K562 (cell line): ENCODE results near the gene MPST. TPM values are rescaled to one million over a fixed set of nuclear protein-coding genes. Genes with fewer than 3 reads are reported as not detected.

Experiments
- ATAC-seq: fragments of 200-7000 bp; cut with Tn5 transposase; 3 replicates; pipeline ENCODE4 v1.9.1; 2020; ENCODE audit warnings: moderate library complexity
- BruUV-seq: library from RNA; stranded (reverse); fragments of 400-500 nt; replicated peaks from 2 replicates; lab custom pipeline; 2021; lab: Mats Ljungman, UMichigan
- CTCF ChIA-PET: fragments of 300-600 bp; formaldehyde crosslinking; extraction: SDS; loops from one replicate; lab custom pipeline; 2021; ENCODE audit warnings: low intra/inter-chr PET ratio; lab: Yijun Ruan, JAX
- POLR2A ChIA-PET: fragments of 300-600, 350-650 bp; sonication (Branson Sonifier 250); formaldehyde crosslinking; extraction: SDS; loops from one replicate; lab custom pipeline; 2021; ENCODE audit warnings: antibody characterized with exemption, inconsistent platforms; lab: Yijun Ruan, JAX
- DNase-seq, 4 experiments: peaks; one replicate each; pipeline versions ENCODE4 v3.0.0 to v3.0.0-alpha.2; 2011 to 2018; ENCODE audit warnings: low spot score in 3 of 4, mixed read lengths in 3 of 4; ENCODE audit errors: extremely low read depth in 1 of 4
- FAIRE-seq: peaks from 2 replicates; lab custom pipeline; 2011; peaks lifted over from hg19 to GRCh38; lab: Jason Lieb, UNC
- H2AFZ ChIP-seq: 2 replicates; pipeline ENCODE4 v1.6.0; 2011; ENCODE audit warnings: low read depth, low read length, control low read depth, inconsistent platforms
- H3K27ac ChIP-seq: fragments of 200-600 bp; 3 replicates; pipeline ENCODE4 v1.8.0; 2011; ENCODE audit warnings: low read depth, mild to moderate bottlenecking, control low read depth, inconsistent platforms, low read length, moderate library complexity, mixed read lengths; ENCODE audit errors: extremely low read depth
- H3K27me3 ChIP-seq, 2 experiments: fragments of 300-600 bp in 1 of 2; 2 replicates in 1 of 2; 3 replicates in 1 of 2; pipeline versions ENCODE4 v1.6.0 to v1.8.0; 2011; ENCODE audit warnings: inconsistent platforms in 2 of 2, low read length in 2 of 2, mild to moderate bottlenecking in 1 of 2, mixed read lengths in 1 of 2, moderate library complexity in 1 of 2; ENCODE audit not compliant: control insufficient read depth in 2 of 2, insufficient read depth in 2 of 2
- H3K36me3 ChIP-seq: fragments of 300-600 bp; 3 replicates; pipeline ENCODE4 v1.8.0; 2011; ENCODE audit warnings: mild to moderate bottlenecking, low read length, inconsistent platforms; ENCODE audit not compliant: control insufficient read depth, insufficient read depth
- H3K4me1 ChIP-seq, 2 experiments: fragments of 200-600 bp in 1 of 2; replicated peaks in 1 of 2; 2 replicates in 1 of 2; 3 replicates in 1 of 2; pipeline versions ENCODE4 v1.5.1 to v1.8.0; 2011; ENCODE audit warnings: inconsistent platforms in 2 of 2, low read length in 2 of 2, mild to moderate bottlenecking in 1 of 2, mixed read lengths in 1 of 2, moderate library complexity in 1 of 2; ENCODE audit not compliant: control insufficient read depth in 2 of 2, insufficient read depth in 2 of 2
- H3K4me2 ChIP-seq: 2 replicates; pipeline ENCODE4 v1.6.1; 2011; ENCODE audit warnings: low read length, control low read depth, inconsistent platforms, mixed read lengths; ENCODE audit not compliant: insufficient read depth
- H3K4me3 ChIP-seq: fragments of 200-600 bp; sonication (generic), shearing (Covaris generic); 2 replicates; pipeline ENCODE4 v1.5.1; 2016; ENCODE audit warnings: control low read depth, inconsistent platforms
- H3K79me2 ChIP-seq: fragments of 200-600 bp; 3 replicates; pipeline ENCODE4 v1.8.0; 2011; ENCODE audit warnings: low read length, inconsistent platforms; ENCODE audit not compliant: control insufficient read depth, insufficient read depth
- H3K9ac ChIP-seq, 2 experiments: 2 replicates each; pipeline versions ENCODE4 v1.6.0 to v1.6.1; 2011; ENCODE audit warnings: low read depth in 2 of 2, low read length in 2 of 2, control low read depth in 1 of 2, inconsistent platforms in 1 of 2, mild to moderate bottlenecking in 1 of 2, mixed read lengths in 1 of 2; ENCODE audit not compliant: insufficient read depth in 1 of 2
- H3K9me1 ChIP-seq: one replicate; pipeline ENCODE4 v1.6.0; 2011; ENCODE audit warnings: inconsistent platforms, mild to moderate bottlenecking, low read length, moderate library complexity; ENCODE audit not compliant: control insufficient read depth, insufficient read depth
- H3K9me3 ChIP-seq: replicated peaks from 2 replicates; pipeline ENCODE4 v1.5.1; 2011; ENCODE audit warnings: low read depth, low read length, inconsistent platforms; ENCODE audit not compliant: control insufficient read depth, insufficient read depth
- H4K20me1 ChIP-seq: replicated peaks from 2 replicates; pipeline ENCODE4 v1.6.1; 2011; ENCODE audit warnings: low read length, inconsistent platforms, mixed read lengths; ENCODE audit not compliant: control insufficient read depth, insufficient read depth
- HDAC8 ChIP-seq: fragments of 450-650 bp; IDR thresholded peaks from 2 replicates; pipeline ENCODE4 v1.6.1; 2016; ENCODE audit warnings: mild to moderate bottlenecking, missing genetic modification characterization, moderate library complexity, missing compliant biosample characterization
- KAT7 ChIP-seq: sonication (generic); formaldehyde crosslinking; IDR thresholded peaks from 2 replicates; pipeline ENCODE4 v1.8.0; 2022; ENCODE audit warnings: missing genetic modification reagents, mild to moderate bottlenecking, borderline replicate concordance
- POLR2G ChIP-seq: fragments of 200-400 bp; formaldehyde crosslinking; IDR thresholded peaks from 2 replicates; pipeline ENCODE4 v1.6.1; 2017; ENCODE audit warnings: low read depth, mild to moderate bottlenecking, antibody characterized with exemption, low read length, moderate library complexity
- ZBTB7A ChIP-seq: IDR thresholded peaks from 2 replicates; pipeline ENCODE4 v1.6.1; 2011; ENCODE audit warnings: low read depth, mild to moderate bottlenecking, low read length, moderate library complexity, borderline replicate concordance; ENCODE audit not compliant: control insufficient read depth
- WGBS: fragments of 100-300 bp; shearing (Covaris generic); methylation state at CpG from one replicate; pipeline ENCODE4 v1.1.6; 2016; ENCODE audit warnings: low coverage, mixed read lengths; ENCODE audit not compliant: insufficient coverage; ENCODE audit errors: missing lambda C conversion rate; 5-methylcytosine and 5-hydroxymethylcytosine counted together
- in situ Hi-C: fragments of 300-500 bp; cut with MboI; formaldehyde crosslinking; loops from 4 replicates; pipeline ENCODE4 v1.15.0; 2018; ENCODE audit warnings: inconsistent platforms, mixed read lengths
- intact Hi-C: fragments of 100-400 bp; cut with micrococcal nuclease; formaldehyde crosslinking; loops from 2 replicates; pipeline ENCODE4 v1.14.2; 2022
- polyA plus RNA-seq, 8 experiments: library from polyadenylated mRNA; depleted of rRNA in 4 of 8; stranded (reverse) in 5 of 8; unstranded in 3 of 8; fragments of >200 nt; fragmentation: Nextera tagmentation in 2 of 8; fragmentation: Illumina TruSeq in 1 of 8; extraction: Ambion mirVana in 2 of 8; extraction: Trizol in 1 of 8; gene quantifications; 2 replicates each; pipeline versions ENCODE4 v1.2.1 to v1.2.3, GENCODE V29; 2011 to 2014; ENCODE audit warnings: inconsistent platforms in 1 of 8, missing spikeins in 1 of 8
- total RNA-seq, 7 experiments: library from RNA; depleted of rRNA in 6 of 7; stranded (reverse); fragments of >200 nt in 6 of 7; fragmentation: Illumina TruSeq in 2 of 7; extraction: Trizol in 2 of 7; gene quantifications; 2 replicates each; pipeline versions ENCODE4 v1.2.1 to v1.2.3, GENCODE V29; 2011 to 2021; ENCODE audit warnings: low replicate concordance in 1 of 7

MPST gene
- total and polyA plus RNA-seq, 9 of the 15 experiments (the other 6 are each of a cell fraction or from before 2014, with no cell fraction given): 0.65 to 104 (median 24.3) TPM

GRCh38 chr22:37014835-37015586 is 4.5 kb upstream of the MPST start:
- WGBS: 28% methylated on average over 8 of the region's 12 CpGs
- Histone ChIP-seq H3K9ac (peak overlapping the region; percentile 41 to 76; a peak in 3 of 4 replicates), H3K79me2 (peaks cover 26% of the 10 kb centered on the region), H2AFZ (no peak overlapping the region), H3K9me3 (no peaks in the 10 kb centered on the region), H3K27me3 (no peaks in the 10 kb centered on the region), H3K36me3 (peaks cover 21% of the 10 kb centered on the region; the same call in 2 of the 3 replicates), H3K4me1 (peaks cover 29 to 44% of the 10 kb centered on the region in 2 experiments; a peak in 4 of 5 replicates), H3K4me3 (no peak overlapping the region), H3K9me1 (peaks cover 2% of the 10 kb centered on the region), H3K27ac (peak overlapping the region; percentile 64), H4K20me1 (peaks cover 6% of the 10 kb centered on the region), H3K4me2 (peak overlapping the region; percentile 9)
- ATAC-seq (peak; percentile 61), FAIRE-seq (peak; percentile 75), DNase-seq (peak in 2 of 4 experiments; percentile 47 to 78)
- in situ Hi-C loops: no loop called here
- TF ChIP-seq KAT7 (CRISPR knock-in tag) (no peak), ZBTB7A (peak; percentile 44; the same call in 1 of the 2 replicates), POLR2G (0 out of 2 replicates have a peak, but pooled peaks have one; percentile 14), HDAC8 (tag) (no peak)
- intact Hi-C loops: no loop called here
- CTCF ChIA-PET: no interaction called here
- POLR2A ChIA-PET: interaction anchor here (0.8 to 1.5 kb wide), 4 partner anchors 10 to 1487 kb away, joined by 3 to 5 read pairs (median 3); no protein-coding TSS in a partner anchor
- no TSS peak for BruUV-seq
